GM12872 (cell line): ENCODE measurements around the gene SLCO6A1.

Source experiments
- TF ChIP-seq, protein P1 (sequence below): IDR thresholded peaks from 3 replicates; pipeline ENCODE4 v1.5.1; 2011; ENCODE audit warnings: low read depth, mild to moderate bottlenecking, low read length, moderate library complexity; ENCODE audit not compliant: insufficient read depth

Gene SLCO6A1

GRCh38 chr5:102527547-102527946, 28.7 kb upstream of the SLCO6A1 start:
- TF ChIP-seq, protein P1, sequence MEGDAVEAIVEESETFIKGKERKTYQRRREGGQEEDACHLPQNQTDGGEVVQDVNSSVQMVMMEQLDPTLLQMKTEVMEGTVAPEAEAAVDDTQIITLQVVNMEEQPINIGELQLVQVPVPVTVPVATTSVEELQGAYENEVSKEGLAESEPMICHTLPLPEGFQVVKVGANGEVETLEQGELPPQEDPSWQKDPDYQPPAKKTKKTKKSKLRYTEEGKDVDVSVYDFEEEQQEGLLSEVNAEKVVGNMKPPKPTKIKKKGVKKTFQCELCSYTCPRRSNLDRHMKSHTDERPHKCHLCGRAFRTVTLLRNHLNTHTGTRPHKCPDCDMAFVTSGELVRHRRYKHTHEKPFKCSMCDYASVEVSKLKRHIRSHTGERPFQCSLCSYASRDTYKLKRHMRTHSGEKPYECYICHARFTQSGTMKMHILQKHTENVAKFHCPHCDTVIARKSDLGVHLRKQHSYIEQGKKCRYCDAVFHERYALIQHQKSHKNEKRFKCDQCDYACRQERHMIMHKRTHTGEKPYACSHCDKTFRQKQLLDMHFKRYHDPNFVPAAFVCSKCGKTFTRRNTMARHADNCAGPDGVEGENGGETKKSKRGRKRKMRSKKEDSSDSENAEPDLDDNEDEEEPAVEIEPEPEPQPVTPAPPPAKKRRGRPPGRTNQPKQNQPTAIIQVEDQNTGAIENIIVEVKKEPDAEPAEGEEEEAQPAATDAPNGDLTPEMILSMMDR: no peak

- TF ChIP-seq, protein P1: no peak
These were observed 24.9 kb upstream of the SLCO6A1 start for GRCh38 chr5:102523541-102524175.

GRCh38 chr5:102511666-102512065, 12.9 kb upstream of the SLCO6A1 start:
- TF ChIP-seq, protein P1: no peak

- TF ChIP-seq, protein P1: no peak
These were observed 15.1 kb downstream of the SLCO6A1 start for GRCh38 chr5:102483736-102484135.

DNA sequence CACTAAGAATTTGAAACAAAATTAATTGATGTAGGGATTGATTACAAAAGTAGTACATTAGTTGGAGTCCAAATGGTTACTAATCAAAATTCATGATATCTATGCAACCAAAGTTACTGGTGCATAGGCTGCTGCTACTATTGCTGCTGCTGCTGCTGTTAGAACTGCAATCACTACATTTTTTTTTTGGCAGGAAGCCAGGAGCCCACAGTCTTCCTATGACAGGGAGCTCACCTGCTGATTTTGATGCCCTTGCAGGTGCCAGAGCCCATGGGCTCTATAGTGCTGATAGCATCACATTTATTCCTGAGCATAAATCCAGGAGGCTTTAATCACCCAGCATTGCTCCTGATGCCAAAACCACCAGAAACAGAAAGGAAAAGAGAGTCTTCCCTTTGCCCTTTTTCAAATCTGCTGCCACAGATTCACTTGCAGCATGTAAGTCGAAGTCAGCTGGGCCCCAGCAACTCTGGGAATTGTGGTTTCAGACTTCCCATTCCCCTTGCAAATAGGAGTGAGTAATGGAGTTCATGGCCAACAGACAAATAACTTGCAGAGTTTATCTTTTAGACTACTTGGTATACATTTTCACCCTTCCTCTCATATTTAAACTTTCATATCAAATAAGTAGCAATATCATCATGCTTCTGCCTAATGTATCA, 17.6 kb downstream of the SLCO6A1 start:
- TF ChIP-seq, protein P1: no peak

GRCh38 chr5:102453716-102454115, 45.1 kb downstream of the SLCO6A1 start:
- TF ChIP-seq, protein P1: no peak

GRCh38 chr5:102451082-102451481, 47.7 kb downstream of the SLCO6A1 start:
- TF ChIP-seq, protein P1: no peak
